Astrocyte of the cerebellum (primary cell): ENCODE data around the gene RNF144A.

Experiments
- DNase-seq: peaks from one replicate; pipeline ENCODE4 v3.0.0-alpha.2; 2011; ENCODE audit warnings: low read depth
- H3K4me3 ChIP-seq: 2 replicates; pipeline ENCODE4 v1.5.1; 2011; ENCODE audit warnings: mild to moderate bottlenecking, low read depth, low read length, moderate library complexity
- in situ Hi-C: cut with HindIII; loops from 2 replicates; pipeline ENCODE4 v1.10.0; 2017; ENCODE audit warnings: low sequenced_read_pairs
- TF ChIP-seq, protein P1 (sequence below): IDR thresholded peaks from 2 replicates; pipeline ENCODE4 v1.5.1; 2012; ENCODE audit warnings: low read length, low read depth, moderate library complexity, mild to moderate bottlenecking; ENCODE audit errors: missing control alignments

The RNF144A gene

DNA sequence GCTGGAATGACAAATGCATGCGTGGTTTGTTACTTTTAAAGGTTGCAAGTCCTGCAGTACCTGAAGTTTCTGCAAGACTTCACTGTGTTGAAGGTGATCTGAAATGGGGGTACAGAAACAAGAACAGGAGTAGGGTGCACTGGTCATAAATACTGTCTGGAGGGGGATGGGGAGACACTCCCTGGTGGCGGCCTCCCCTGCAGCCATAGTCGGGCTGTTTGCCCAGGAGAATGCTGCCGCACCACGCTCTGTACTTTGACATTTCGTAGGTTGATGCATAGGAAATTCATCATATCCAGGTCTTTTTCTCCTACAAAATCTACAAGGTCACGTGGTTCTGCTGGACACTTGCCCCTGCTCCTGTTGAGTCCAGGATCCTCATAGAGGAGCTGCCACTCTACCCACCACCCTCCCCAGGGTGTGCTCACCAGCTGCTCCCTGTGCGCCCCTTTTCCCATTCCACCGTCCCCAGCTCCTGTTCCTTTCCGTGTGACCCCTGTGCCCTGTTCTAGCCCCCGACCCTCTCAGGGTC is 103.8 kb downstream of the RNF144A start:
- TF ChIP-seq, protein P1, sequence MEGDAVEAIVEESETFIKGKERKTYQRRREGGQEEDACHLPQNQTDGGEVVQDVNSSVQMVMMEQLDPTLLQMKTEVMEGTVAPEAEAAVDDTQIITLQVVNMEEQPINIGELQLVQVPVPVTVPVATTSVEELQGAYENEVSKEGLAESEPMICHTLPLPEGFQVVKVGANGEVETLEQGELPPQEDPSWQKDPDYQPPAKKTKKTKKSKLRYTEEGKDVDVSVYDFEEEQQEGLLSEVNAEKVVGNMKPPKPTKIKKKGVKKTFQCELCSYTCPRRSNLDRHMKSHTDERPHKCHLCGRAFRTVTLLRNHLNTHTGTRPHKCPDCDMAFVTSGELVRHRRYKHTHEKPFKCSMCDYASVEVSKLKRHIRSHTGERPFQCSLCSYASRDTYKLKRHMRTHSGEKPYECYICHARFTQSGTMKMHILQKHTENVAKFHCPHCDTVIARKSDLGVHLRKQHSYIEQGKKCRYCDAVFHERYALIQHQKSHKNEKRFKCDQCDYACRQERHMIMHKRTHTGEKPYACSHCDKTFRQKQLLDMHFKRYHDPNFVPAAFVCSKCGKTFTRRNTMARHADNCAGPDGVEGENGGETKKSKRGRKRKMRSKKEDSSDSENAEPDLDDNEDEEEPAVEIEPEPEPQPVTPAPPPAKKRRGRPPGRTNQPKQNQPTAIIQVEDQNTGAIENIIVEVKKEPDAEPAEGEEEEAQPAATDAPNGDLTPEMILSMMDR, result no peak
- H3K4me3 ChIP-seq, result no peak overlapping the region
- no peak for DNase-seq
- in situ Hi-C loops, result loop anchor here (5.0 to 10.0 kb wide), 2 partner anchors 36 to 106 kb away; partner anchors contain the start of gene RNF144A

DNA sequence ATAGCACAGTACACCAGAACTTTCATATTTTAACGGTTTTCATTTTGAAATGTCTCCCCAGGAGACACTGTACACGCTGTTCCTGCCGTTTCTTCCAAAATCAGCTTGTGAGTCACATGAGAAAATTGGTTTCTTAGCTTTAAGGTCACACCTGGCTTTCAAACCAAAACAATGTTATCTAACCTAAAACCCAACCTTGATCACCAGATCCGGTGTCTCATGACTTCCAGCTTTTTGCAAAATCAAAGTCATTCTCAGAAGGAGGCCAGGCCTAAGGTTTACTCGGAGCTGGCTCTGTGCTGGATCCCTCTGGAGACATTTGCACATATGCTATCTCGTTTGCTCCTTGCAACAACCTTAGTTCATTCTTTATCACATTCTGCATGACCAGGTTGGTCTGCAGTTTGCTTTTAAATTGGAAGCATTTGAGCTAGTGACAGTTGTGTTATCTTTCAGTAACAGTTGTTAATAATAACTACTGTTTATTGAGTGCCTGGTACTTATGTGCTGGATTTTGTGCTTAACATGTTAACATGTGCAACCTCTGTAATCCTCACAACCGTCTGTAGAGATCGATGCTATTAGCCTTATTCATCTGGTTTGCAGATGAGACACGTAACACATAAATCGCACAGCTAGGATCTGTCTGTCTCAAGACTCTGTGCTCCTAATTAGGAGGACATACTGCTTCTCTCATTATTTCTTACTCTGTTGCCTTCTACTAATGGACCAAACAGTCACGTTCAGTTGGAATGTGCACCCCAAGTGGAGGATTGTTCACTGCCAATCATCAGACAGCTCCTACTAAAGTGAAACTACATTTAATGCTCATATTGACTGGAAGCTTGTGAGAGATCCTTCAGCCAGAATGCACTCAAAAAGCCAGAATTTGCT is 105.5 kb downstream of the RNF144A start:
- H3K4me3 ChIP-seq, result no peak overlapping the region
- in situ Hi-C loops, result loop anchor here (5.0 to 10.0 kb wide), 2 partner anchors 35 to 108 kb away; partner anchors contain the start of gene RNF144A
- DNase-seq, result peak; percentile 83
- TF ChIP-seq, protein P1, result no peak

DNA sequence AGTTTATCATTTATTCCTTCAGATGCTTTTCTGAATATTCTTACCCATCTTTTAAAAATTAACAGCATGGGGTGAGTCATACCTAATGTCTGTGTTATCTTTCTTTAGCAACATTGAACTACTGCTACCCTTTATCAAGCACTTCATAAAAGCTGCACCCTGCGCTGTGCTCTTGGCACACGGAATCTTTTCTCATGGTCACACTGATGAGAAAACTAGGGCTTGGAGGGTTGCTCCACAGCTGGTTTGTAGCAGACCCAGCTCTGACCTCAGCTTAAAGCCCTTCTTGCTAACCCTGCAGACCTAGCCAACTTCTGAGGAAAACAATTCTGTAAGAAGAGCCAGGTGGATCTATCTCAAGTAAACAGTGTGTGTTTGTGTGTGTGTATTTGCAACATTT is 106.3 kb downstream of the RNF144A start:
- DNase-seq, result no peak
- no peak overlapping the region for H3K4me3 ChIP-seq
- in situ Hi-C loops, result loop anchor here (5.0 to 10.0 kb wide), 2 partner anchors 34 to 109 kb away; partner anchors contain the start of gene RNF144A
- TF ChIP-seq, protein P1, result no peak

DNA sequence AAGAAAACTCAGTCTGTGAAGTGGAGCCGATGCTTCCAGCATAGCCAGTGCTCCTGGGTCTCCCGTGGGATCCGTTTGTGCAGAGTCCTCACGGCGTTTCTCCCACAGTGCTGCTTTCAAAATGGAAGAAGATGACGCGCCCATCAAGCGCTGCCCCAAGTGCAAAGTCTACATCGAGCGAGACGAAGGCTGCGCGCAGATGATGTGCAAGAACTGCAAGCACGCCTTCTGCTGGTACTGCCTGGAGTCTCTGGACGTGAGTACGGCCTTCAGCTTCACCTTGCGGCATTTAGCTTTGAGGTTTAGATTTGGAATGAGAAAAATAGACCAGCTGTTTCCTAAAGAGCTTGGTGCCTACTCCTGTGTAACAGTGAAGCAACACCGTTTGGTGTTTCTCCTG is 107.0 kb downstream of the RNF144A start:
- TF ChIP-seq, protein P1, result no peak
- in situ Hi-C loops, result loop anchor here (5.0 to 10.0 kb wide), 2 partner anchors 33 to 109 kb away; partner anchors contain the start of gene RNF144A
- DNase-seq, result no peak
- no peak overlapping the region for H3K4me3 ChIP-seq

DNA sequence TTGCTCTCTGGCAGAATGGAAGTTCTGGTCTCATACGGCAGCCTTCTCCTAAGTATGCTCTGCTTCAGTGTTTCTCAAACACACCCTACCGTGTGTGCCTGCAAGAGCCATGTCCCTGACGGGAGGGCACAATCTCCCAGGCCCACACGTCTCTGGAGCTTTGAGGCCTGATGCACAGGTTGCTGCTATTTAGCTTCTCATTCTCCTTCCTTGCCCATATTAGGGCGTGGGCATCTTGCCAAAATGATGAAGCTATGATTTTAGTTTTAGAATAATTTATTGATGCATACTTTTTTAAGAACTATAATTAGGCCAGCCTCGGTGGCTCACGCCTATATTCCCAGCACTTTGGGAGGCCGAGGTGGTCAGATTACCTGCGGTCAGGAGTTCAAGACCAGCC is 107.9 kb downstream of the RNF144A start:
- in situ Hi-C loops, result loop anchor here (10.0 kb wide), 1 partner anchor 110 kb away; the partner anchor contains the start of gene RNF144A
- no peak overlapping the region for H3K4me3 ChIP-seq
- TF ChIP-seq, protein P1, result no peak
- no peak for DNase-seq

DNA sequence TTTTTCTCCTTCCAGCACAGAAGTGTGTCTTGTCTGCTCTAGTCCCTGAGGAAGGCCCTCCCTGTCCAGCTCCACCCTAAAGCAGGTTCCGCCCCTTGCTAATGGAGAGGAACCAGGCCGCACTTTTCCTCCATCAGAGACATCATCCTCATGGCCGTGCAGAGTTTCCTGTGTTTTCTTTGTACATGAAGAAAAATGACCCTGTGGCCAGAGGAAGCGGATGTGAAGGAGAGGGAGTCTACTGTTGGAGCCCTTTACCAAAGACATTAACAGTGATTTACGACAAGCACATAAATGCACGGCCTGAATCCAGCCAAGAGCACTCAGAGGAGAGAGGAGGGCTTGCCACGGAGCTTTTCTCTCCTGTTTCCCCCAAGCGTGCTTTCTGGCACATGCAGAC is 109.5 kb downstream of the RNF144A start:
- TF ChIP-seq, protein P1, result no peak
- in situ Hi-C loops, result loop anchor here (10.0 kb wide), 1 partner anchor 112 kb away; the partner anchor contains the start of gene RNF144A
- no peak for DNase-seq

More for the DNA sequence above, 109.5 kb downstream of the RNF144A start:
- no peak overlapping the region for H3K4me3 ChIP-seq
